Cardiac septum (tissue), 1 donor: ENCODE data around the gene CNOT1. TPM values are rescaled to one million over a fixed set of nuclear protein-coding genes. Genes with fewer than 3 reads are reported as not detected.
"Not testable (repeated sequence)": the region's sequence is repeated elsewhere in the genome, so short reads cannot be mapped to it uniquely, and the experiment has no call there.

Experiments used
- DNase-seq: peaks from one replicate; pipeline ENCODE4 v3.0.0-alpha.2; 2020; ENCODE audit warnings: low spot score
- intact Hi-C: fragments of 100-400 bp; cut with DNase I; formaldehyde crosslinking; loops from one replicate; pipeline ENCODE4 v1.14.0; 2022
- total RNA-seq: library from RNA; stranded (reverse); fragmentation: NEBNext Ultra II Directional; extraction: Animal tissue kit (Norgen Biotek cat#: 25700); gene quantifications from one replicate; pipeline ENCODE4 v1.2.1, GENCODE V29; 2021
- donor health status: DM: no; HTN: no; CAD: no.

CNOT1 gene
- total RNA-seq, 1 donor from 2014 or later = 85.6 TPM

DNA sequence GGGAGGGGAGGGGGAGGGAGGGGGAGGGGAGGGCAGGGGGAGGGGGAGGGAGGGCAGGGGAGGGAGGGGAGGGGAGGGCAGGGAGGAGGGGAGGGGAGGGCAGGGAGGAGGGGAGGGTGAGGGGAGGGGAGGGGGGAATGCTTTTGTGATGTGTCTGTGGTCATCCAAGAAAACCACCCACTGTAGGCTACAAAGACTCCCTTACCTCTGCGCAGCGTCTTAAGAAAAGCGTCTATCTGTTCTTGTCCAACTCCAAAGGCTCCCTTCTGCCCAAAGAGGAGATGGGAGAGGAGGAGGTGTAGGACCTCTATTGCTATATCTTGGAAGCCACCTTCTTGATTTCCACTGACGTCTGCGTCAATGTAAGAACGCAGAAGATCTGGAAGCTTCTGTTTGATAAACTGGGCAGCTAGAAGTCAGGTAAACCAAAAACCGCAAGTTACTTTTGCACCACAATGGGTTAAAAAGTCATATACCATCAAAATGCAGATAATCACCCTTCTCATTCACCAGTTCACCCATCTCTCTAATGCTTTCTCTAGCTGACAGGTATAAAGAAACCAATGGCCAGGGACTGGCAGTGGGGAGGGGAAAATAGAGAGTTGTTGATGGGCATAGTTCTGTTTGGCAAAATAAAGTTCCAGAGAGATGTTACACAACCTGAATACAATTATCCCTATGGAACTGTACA, 43.1 kb downstream of the CNOT1 start:
- intact Hi-C loops = no loop called here
- DNase-seq = no peak

DNA sequence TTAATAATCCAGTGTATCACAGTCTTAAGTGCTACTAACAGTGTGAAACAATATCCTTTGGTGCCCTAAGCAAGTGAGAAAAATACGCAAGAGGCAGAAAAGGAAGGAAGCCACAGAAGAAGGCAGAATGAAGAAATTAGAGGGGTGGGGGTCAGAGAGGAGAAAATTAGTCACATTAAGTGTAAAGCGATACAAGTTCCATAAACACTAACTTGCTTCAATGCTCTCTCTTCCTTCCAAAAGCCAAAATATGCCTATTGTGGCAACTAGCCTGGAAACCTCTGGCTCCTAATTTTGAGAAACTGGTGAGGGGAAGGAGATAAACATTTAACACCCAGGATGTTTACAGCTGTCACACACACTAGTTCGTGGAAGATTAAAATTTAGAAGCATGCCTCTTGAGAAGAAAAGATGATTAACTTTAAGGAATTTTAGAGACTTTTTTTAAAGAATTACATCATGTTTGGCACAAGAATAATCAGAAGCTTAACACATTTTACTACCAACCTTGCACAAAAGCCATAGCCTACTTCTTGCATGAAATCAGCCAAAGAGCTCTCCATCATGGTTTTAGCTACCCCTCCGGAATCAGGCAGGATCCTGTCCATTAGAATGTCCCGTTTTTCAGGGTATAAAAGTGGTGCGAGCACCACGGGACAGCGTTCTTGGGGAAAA, 44.7 kb downstream of the CNOT1 start:
- DNase-seq = no peak
- intact Hi-C loops = no loop called here

DNA sequence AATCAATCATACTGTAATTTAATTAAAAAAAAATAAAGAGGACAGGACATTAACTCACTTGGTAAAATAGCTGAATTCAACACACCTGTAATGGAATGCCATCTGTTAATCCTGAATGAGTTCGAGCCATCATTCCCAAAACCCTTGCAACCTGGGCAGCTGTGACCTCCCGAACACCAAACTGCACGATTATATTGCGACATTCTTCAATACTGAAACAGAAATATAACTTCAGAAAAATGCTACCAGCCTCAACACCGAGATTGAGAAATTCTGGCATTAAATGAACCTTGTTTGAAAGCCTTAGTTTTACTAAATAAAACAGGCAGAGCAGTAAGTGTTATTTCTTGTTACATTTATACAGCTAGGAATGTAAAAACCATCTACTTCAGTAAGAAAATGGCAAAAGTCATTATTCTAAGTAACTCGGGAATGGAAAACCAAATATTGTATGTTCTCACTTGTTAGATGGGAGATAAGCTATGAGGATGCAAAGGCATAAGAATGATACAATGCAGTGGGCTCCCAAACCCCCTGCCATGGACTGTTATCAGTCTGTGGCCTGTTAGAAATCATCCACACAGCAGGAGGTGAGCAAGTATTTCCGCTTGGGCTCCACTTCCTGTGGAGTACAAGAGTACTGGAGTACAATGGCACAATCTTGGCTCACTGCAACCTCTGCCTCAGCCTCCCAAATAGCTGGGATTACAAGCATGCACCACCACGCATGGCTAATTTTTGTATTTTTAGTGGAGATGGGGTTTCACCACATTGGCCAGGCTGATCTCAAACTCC, 46.5 kb downstream of the CNOT1 start:
- no peak for DNase-seq
- intact Hi-C loops = no loop called here

DNA sequence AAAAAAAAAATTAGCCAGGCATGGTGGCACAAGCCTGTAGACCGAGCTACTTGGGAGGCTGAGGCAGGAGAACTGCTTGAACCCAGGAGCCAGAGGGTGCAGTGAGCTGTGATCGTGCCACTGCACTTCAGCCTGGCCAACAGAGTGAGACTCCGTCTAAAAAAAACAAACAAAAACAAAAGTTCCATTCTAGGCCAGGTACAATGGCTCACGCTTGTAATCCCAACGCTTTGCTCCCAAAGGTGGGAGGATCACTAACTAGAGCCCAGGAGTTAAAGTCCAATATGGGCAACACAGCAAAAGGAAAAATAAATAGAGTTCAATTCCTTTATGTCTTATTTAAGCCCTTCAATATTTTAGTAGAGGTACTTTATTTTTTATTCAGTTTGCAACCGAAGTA, 47.5 kb downstream of the CNOT1 start:
- no peak for DNase-seq
- intact Hi-C loops = no loop called here

DNA sequence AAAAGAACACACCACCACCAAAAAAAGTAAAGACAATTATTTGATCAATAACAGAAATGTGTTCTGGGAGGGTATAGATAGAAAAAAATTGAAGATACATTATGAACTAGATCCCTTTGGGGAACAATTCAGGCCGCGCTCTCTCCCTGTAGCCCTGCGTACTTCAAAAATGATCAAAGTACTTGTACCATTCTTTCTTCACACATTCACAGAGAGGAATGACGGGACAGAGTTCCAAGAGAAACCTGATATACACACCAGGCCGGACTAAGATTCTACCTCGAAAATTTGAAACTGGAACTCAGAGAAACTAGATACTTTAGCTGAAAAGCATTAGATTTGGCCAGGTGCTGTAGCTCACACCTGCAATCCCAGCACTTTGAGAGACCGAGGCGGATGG, 50.0 kb downstream of the CNOT1 start:
- DNase-seq = no peak
- intact Hi-C loops = no loop called here

DNA sequence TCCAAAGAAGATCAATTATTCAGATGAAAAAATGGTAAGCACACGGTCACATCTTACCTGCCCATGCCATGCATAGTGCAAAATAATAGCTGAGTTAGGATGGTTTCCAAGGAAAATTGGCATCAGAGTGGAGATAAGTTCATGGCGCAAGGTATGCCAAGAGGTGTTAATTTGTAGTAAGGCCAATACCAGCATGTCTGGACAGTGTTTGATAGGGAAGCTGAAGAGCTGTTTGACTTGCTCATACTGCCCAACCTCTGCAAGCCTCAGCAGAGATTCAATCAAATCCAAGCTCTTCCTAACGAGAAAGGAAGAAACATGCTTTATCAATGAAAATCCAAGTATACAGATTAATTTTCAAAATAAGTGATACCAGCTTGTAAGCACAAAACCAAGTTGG, 51.0 kb downstream of the CNOT1 start:
- DNase-seq = no peak
- intact Hi-C loops = no loop called here

DNA sequence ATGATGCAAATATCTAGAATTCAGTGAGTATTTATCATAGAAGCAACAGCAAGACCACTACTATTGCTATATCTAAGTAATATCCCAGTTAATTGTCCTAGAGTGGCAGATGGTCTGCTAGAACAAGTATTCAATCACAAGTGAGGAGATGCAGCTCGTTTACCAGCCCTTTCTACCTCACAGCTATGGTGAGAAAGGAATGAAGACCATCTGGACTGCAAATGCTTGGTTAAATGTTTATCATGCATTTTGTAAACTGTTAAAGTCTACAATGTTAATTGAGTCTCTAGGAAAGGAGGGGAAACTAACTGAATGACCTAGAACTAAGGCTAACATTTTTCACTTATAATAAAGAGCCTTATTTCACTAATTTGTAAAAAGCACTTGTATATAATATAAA, 52.5 kb downstream of the CNOT1 start:
- DNase-seq = no peak
- intact Hi-C loops = no loop called here

DNA sequence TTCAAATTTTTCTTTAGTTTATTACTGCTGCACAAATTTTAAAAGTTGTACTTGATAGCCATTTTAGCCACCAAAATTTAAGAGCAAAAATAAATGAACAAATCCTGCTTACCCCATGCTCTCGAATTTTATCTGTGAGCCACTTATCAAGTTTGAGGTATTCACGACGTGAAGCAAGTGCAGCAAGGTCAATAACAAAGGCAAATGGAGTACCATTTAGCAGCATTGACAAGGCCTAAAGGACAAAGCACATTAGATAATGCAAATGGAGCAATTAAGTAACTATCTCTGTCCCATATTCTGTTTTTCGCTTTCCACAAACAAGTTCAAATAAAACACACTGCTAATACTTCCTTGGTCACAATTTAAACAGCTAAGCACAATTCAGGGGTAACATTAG, 54.7 kb downstream of the CNOT1 start:
- intact Hi-C loops = no loop called here
- no peak for DNase-seq

DNA sequence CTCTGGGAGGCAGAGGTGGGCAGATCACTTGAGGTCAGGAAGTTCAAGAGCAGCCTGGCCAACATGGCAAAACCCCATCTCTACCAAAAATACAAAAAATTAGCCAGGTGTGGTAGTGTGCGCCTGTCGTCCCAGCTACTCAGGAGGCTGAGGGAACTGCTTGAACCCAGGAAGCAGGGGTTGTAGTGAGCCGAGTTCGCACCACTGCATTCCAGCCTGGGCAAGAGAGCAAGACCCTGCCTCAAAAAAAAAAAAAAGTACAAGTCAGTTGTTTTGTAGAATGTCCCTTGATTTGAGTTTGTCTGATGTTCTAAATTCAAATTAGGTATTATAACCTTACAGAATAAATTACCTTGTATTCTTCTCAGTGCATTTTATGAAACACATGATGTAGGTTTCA, 63.9 kb downstream of the CNOT1 start:
- not testable (repeated sequence) for DNase-seq
- intact Hi-C loops = loop anchor here (10.0 kb wide), 1 partner anchor 59 kb away; the partner anchor contains the start of gene CNOT1

DNA sequence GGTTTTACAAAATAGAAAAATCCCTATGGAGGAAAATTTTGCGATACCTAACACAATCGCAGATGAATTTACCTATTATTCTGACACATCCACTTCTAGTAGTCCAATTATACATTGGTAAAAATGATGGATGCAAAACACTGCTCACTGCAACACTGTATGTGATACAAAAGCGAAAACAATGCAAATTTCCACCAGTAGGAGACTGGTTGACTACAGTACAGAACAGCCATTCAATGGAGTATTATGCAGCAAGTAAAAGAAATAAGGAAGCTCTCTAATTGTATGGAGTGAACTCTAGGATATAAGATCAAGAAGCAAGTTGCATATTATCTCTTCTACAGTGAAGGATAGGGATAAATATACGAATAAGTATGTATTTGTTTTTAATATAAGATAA, 65.9 kb downstream of the CNOT1 start:
- no peak for DNase-seq
- intact Hi-C loops = loop anchor here (10.0 kb wide), 1 partner anchor 61 kb away; the partner anchor contains the start of gene CNOT1

DNA sequence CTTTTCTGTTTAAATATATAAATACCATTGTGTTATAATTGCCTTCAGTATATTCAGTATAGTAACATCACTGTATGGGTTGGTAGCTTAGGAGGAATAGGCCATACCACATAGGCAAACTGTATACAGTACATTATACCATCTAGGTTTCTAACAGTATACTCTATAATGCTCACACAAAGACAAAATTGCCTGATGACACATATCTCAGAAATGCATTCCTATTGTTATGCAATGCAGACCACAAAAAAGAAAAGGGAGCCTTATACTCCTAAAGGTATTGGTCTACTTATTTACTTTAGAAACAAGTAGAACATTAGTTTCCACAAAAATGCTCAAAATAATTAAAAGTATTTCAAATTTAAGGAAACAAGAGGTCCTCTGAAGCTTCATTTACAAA, 66.4 kb downstream of the CNOT1 start:
- no peak for DNase-seq
- intact Hi-C loops = loop anchor here (10.0 kb wide), 1 partner anchor 62 kb away; the partner anchor contains the start of gene CNOT1

DNA sequence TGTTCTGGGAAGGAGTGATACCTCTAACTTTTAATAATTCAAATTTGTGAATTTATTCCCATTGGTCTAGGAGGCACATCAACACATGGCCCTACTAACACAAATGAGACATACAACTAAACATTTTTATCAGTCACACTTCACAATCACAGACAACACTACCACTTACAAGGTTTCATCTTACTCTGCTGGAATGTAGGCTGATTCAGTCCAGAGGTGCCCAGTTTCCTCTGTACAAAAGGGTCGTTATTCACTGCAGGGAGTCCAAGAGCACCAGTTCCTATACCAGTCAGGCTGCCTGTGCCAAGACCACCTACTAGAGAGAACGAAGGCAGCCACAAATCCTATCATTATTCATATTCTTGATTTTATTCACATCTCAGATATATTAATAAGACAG, 72.9 kb downstream of the CNOT1 start:
- no peak for DNase-seq
- intact Hi-C loops = no loop called here

DNA sequence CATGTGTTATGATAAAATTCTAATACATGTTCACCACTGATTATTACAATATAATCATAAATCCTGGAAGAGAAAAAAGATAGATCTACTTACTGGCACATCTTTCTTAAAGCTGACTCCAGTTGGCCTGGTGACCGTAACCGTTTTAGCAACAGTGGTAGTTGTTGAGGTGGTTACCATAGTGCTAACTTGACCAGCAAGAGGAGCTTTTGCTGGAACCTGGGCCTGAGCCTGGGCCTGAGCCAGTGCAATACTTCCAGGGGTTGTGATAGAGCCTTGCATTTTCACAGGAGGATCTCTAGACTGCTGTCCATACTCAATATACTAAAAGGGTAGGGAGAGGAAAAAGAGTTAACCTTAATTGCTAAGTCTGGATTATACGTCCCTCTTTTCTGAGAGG, 78.1 kb downstream of the CNOT1 start:
- no peak for DNase-seq
- intact Hi-C loops = no loop called here

DNA sequence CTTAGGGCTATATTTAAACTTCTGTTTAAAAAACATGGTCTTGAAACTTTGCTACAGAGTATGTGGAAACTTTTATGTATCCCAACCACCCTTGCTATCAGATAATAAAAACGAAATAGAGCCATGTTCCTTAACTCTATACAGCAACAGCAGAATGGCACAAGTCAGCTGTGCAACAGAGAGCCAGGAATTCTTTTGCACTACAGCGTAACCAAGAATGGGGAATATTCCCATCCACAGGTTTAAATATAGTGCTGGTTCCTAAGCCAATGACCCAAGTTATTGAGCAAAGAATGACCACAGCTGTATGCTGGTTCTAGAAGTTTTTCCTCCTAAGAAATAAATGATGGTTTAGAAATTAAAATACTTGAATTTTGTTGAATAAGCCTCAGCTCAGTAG, 81.2 kb downstream of the CNOT1 start:
- intact Hi-C loops = no loop called here
- DNase-seq = no peak

DNA sequence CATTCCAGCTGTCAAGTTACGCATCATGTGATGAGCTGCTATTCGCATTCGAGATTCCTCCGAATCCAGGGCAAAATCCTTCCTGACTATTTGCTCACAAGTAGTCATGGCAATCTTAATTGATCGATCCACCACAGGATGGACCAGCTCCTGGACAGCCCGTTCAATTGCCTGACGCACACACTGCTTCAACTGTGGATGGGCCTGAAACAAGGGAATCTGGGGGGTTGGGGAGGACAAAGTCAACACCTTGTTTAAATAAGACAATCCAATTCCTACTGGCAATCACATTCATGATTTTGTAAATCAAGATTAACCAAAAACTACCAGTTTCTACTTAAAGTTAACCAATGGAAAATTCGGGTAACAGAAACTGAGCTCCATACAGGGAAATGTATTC, 85.9 kb downstream of the CNOT1 start:
- DNase-seq = no peak
- intact Hi-C loops = no loop called here

DNA sequence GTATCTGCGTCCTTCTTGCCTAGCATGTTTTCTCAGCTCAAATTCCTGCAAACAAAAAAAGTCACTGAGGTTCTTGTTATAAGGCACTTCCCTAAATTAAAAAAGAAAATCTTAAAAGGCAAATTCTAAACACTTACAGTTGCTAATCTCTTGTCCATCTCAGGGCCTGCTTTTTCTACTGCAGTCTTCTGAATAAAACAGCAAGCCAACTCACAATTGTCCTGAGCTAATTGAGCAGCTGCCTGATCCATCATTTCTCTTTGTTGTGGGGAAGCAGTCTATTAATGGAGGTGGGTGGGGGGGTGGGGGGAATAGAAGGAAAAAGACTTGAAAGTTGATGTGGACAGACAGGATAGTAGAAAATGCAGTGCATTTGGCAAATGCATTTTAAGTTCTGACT, 87.3 kb downstream of the CNOT1 start:
- no peak for DNase-seq
- intact Hi-C loops = no loop called here

DNA sequence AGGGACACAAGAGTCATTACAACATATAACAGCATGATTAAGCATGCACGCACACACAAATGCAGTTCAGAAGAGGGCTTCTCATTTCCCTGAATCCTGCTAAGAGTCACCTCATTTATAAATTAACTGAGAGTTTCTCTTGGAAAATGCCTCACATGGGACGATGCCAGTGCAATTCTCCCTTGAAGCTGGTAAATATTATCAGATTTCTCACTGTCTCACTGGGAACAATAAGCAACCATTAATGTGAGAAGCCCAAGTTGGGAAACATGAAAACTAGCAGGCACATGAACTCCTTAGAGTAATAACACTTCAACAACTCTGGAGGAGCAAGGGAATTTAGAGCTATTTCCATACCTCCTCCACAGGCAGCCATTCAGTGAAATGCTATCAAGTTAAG, 87.9 kb downstream of the CNOT1 start:
- no peak for DNase-seq
- intact Hi-C loops = no loop called here

DNA sequence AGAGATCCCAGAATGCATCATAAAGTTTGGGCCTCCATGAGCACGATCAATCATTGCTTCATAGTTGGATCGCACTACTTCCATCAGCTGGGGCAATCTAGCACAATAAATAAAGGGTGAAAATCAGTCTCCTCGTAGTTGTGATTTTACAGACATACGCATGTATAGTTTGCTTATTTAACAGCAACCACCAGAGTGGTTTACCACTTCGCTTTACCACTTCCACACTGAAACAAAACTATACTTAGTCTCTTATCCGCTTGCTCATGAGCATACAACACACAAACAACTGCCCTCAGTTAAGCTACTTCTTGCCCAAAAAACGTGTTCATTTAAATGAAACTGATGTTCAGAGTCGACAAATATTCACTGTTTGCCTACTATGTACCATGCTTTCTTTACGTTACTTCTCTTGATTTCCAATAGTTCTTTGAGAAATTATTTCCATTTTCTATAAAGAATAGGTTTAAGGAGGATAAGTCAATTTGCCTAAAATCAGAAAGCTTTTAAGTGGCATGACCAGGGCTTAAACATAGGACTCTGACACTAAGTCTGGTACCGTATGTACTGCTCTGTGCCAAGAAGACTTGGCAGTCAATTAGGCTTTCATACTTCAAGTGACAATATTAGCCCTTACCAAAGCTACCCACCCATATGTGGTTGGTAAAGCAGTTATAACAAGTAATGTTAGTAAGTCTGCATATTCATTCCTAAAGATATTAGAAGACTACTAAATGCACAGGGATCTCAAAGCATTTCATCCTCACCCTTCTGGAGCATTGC, 92.3 kb downstream of the CNOT1 start:
- DNase-seq = no peak
- intact Hi-C loops = no loop called here

DNA sequence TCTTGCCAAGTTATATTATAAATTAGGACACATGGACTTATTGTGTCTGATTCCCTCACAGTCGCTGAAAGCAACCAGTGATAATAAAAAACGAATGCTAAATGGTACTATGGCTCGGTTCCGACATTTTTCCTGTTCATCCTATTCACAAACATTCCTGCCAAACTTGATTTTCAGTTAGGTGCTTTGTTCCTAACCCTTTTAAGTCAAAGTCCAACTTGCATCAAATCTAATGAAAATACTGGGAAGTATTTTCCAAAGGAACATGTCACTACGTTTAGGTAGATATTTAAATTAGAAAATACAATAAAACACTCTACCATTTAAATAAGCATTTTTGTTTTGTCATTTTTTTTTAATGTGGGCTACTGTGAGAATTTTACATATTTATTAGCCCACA, 93.3 kb downstream of the CNOT1 start:
- DNase-seq = no peak
- intact Hi-C loops = no loop called here

DNA sequence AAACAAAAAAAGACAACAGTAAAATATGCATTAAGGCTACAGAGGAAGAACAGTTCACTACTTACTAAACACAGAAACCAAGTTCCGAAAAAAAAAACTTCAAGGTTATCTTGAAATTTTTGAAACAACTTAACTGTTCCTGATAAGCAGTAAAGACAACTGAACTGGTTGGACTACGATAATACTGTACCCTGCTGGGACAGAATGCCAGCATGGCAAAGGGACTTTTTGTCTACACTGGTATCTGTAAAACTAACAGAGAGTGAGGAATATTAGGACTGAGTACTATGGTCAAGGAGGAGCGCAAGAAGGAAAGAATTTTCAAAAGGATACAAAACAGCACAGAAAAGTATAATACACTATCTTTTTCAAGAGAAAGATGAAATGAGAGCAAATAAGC, 94.5 kb downstream of the CNOT1 start:
- intact Hi-C loops = no loop called here
- no peak for DNase-seq
